PC-9 (cell line): ENCODE data around the gene VPS39.

ENCODE experiments used
- CTCF ChIP-seq: fragments of 200-600 bp; sonication (generic); conservative IDR thresholded peaks from 2 replicates; pipeline ENCODE4 v1.6.1; 2017; ENCODE audit warnings: mixed run types, antibody characterized with exemption, mild to moderate bottlenecking, moderate library complexity
- EZH2 ChIP-seq: fragments of 200-600 bp; sonication (generic); IDR thresholded peaks from 2 replicates; pipeline ENCODE4 v1.8.0; 2017; ENCODE audit warnings: antibody characterized with exemption, low read depth

GRCh38 chr15:42171122-42171521, 37.0 kb downstream of the VPS39 start:
- TF ChIP-seq CTCF, result no peak
- TF ChIP-seq EZH2, result no peak
